Uterus (tissue), 4 donors: ENCODE results near the gene MORN3. TPM values are rescaled to one million over a fixed set of nuclear protein-coding genes. Genes with fewer than 3 reads are reported as not detected.
"Not testable (repeated sequence)": the region's sequence is repeated elsewhere in the genome, so short reads cannot be mapped to it uniquely, and the experiment has no call there.

Source experiments
- DNase-seq, 2 donors: peaks; one replicate each; pipeline ENCODE4 v3.0.0-alpha.2; 2019 to 2020
- H3K27ac ChIP-seq, 2 donors: fragments of 200-600 bp; sonication (generic); 1 replicate in 1 of 2; 2 replicates in 1 of 2; pipeline ENCODE4 v1.5.1; 2016 to 2018
- H3K27me3 ChIP-seq, 2 donors: fragments of 200-600 bp; sonication (generic); one replicate each; pipeline ENCODE4 v1.5.1; 2018 to 2019; ENCODE audit warnings: control low read depth in 1 of 2
- H3K36me3 ChIP-seq, 2 donors: fragments of 200-600 bp; sonication (generic); one replicate each; pipeline ENCODE4 v1.5.1; 2019; ENCODE audit warnings: control low read depth in 1 of 2
- H3K4me1 ChIP-seq, 2 donors: fragments of 200-600 bp; sonication (generic); one replicate each; pipeline ENCODE4 v1.5.1; 2018 to 2019; ENCODE audit warnings: control low read depth in 1 of 2
- H3K4me3 ChIP-seq, 2 donors: fragments of 200-600 bp; sonication (generic); 1 replicate in 1 of 2; 2 replicates in 1 of 2; pipeline ENCODE4 v1.5.1; 2018 to 2019; ENCODE audit warnings: mild to moderate bottlenecking in 1 of 2
- H3K9me3 ChIP-seq, 2 donors: fragments of 200-600 bp; sonication (generic); one replicate each; pipeline ENCODE4 v1.5.1; 2019; ENCODE audit warnings: control low read depth in 1 of 2
- CTCF ChIP-seq, 4 experiments: fragments of 200-600 bp in 2 of 4; fragments of 450-650 bp in 2 of 4; sonication (generic) in 2 of 4; IDR thresholded peaks; one replicate each; pipeline ENCODE4 v1.5.1; 2016 to 2019; ENCODE audit warnings: antibody characterized with exemption in 4 of 4, mild to moderate bottlenecking in 2 of 4, moderate library complexity in 1 of 4
- POLR2A ChIP-seq, 2 donors: fragments of 450-650 bp; IDR thresholded peaks; one replicate each; pipeline ENCODE4 v1.6.1; 2016; ENCODE audit warnings: antibody characterized with exemption in 2 of 2, mild to moderate bottlenecking in 1 of 2, moderate library complexity in 1 of 2
- intact Hi-C: fragments of 100-400 bp; cut with DNase I; formaldehyde crosslinking; loops from one replicate; pipeline ENCODE4 v1.15.1; 2023; ENCODE audit warnings: low total_unique reads
- total RNA-seq, 4 donors: library from RNA; depleted of rRNA in 3 of 4; stranded (reverse); fragments of >200 nt in 3 of 4; gene quantifications; one replicate each; pipeline versions ENCODE4 v1.1.0 to v1.2.4, GENCODE V29; 2014 to 2023
- donor health status: DM: yes; HTN: yes; CAD: no.

Gene MORN3
- total RNA-seq, 4 donors from 2014 or later, result 0.27 to 1.9 TPM; not detected in 2

- intact Hi-C loops, result no loop called here
- H3K4me3 ChIP-seq, result no peak overlapping the region
- no peaks in the 10 kb centered on the region for H3K36me3 ChIP-seq
- H3K27me3 ChIP-seq, result no peaks in the 10 kb centered on the region
- H3K9me3 ChIP-seq, result no peaks in the 10 kb centered on the region
- no peaks in the 10 kb centered on the region for H3K4me1 ChIP-seq
- no peak for TF ChIP-seq CTCF (IDR thresholded peaks at IDR 0.05)
- no peak for TF ChIP-seq POLR2A (IDR thresholded peaks at IDR 0.05)
- no peak for DNase-seq
- no peak overlapping the region for H3K27ac ChIP-seq
Observed at GRCh38 chr12:121637231-121637914, 32.1 kb downstream of the MORN3 start.

- no peak overlapping the region for H3K4me3 ChIP-seq
- intact Hi-C loops, result no loop called here
- no peaks in the 10 kb centered on the region for H3K4me1 ChIP-seq
- TF ChIP-seq CTCF (IDR thresholded peaks at IDR 0.05) (no peak), POLR2A (IDR thresholded peaks at IDR 0.05) (no peak)
- H3K27me3 ChIP-seq, result no peaks in the 10 kb centered on the region
- no peaks in the 10 kb centered on the region for H3K9me3 ChIP-seq
- DNase-seq, result no peak
- no peaks in the 10 kb centered on the region for H3K36me3 ChIP-seq
- H3K27ac ChIP-seq, result no peak overlapping the region
Observed at GRCh38 chr12:121634836-121635235, 34.6 kb downstream of the MORN3 start.

DNA sequence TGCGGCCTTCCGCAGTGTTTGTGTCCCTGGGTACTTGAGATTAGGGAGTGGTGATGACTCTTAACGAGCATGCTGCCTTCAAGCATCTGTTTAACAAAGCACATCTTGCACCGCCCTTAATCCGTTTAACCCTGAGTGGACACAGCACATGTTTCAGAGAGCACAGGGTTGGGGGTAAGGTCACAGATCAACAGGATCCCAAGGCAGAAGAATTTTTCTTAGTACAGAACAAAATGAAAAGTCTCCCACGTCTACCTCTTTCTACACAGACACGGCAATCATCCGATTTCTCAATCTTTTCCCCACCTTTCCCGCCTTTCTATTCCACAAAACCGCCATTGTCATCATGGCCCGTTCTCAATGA lies 35.6 kb downstream of the MORN3 start:
- intact Hi-C loops, DNase-seq, H3K27ac ChIP-seq, H3K36me3 ChIP-seq, H3K9me3 ChIP-seq, H3K4me3 ChIP-seq, H3K27me3 ChIP-seq, H3K4me1 ChIP-seq: not testable (repeated sequence)

DNA sequence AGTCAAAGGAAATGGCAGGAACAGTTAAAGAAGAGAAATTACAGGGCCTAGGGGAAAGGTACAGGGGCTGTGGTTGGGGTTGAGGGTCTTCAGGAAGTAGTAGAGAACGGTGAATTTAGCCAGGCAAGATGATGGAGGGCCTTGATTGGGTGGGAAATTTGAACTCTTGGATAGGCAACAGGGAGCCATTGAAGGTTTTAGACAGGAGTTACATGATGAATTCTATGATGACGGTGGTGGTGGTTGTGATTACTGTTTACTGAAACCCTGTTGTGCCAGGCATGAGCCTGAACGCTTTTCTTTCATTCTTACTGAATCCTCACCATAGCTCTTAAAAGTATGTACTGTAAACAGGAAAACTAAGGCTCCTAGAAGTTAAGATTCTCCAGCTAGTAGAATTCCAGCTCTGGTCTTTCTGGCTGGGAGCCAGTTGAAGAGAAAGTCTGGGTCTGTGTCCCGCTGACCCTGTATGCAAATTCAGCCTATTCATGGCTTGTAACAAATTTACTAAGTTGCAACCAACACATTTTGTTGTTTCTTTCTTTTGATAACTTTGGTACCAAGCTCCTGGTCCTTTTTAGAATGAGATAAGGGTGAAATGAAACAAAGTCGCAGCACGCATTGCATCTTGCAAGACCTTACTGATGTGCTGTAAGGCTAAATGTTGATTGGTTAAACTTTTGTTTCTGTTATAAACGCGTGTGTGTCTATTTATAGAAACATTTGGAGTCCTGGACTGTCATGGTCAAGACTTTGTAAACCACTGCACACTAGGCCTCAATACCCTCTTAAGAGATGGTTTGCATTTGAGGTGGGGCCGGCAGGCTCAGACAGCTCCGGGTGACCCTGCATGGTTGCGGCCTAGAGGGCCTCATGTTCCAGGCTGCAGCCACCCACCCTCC lies 37.1 kb downstream of the MORN3 start:
- no peak for TF ChIP-seq CTCF (IDR thresholded peaks at IDR 0.05)
- no peak for TF ChIP-seq POLR2A (IDR thresholded peaks at IDR 0.05)
- intact Hi-C loops, result no loop called here
- Histone ChIP-seq H3K4me1 (no peaks in the 10 kb centered on the region), H3K36me3 (no peaks in the 10 kb centered on the region), H3K27me3 (no peaks in the 10 kb centered on the region), H3K9me3 (no peaks in the 10 kb centered on the region), H3K4me3 (no peak overlapping the region), H3K27ac (no peak overlapping the region)
- DNase-seq, result no peak

DNA sequence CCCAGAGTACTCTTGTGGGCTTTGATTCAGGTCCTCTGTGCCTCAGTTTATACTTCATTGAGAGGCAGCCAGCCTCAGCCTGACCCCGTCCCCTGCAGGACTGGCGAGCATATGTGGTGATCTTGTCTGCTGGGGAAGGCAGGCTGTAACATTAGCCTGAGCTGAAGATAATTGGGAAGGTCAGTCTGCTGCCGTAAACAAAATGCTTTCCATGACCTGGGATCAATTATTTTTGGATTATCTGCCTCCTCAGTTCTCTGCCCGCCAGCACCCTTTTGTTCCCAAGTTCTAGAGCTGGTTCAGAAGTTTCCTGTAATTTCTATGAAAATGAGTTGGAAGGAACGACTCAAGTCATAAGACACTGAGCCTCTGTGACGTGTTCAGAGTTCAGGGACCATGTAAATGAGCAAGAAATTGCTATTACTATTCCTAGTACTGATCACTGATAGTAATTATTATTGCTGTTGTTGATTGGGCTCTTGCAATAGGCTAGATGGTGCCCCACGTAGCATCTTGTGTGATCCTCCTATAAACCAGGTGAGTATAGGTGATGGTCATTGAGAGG lies 38.6 kb downstream of the MORN3 start:
- H3K27me3 ChIP-seq, result no peaks in the 10 kb centered on the region
- H3K4me3 ChIP-seq, result no peak overlapping the region
- H3K36me3 ChIP-seq, result no peaks in the 10 kb centered on the region
- no peak for DNase-seq
- intact Hi-C loops, result no loop called here
- no peak for TF ChIP-seq POLR2A (IDR thresholded peaks at IDR 0.05)
- TF ChIP-seq CTCF (IDR thresholded peaks at IDR 0.05), result no peak
- no peaks in the 10 kb centered on the region for H3K9me3 ChIP-seq
- H3K27ac ChIP-seq, result no peak overlapping the region
- no peaks in the 10 kb centered on the region for H3K4me1 ChIP-seq
